ENCODE data around the gene DOCK2.
"Not testable (repeated sequence)": the region's sequence is repeated elsewhere in the genome, so short reads cannot be mapped to it uniquely, and the experiment has no call there.

Gene DOCK2

GRCh38 chr5:169762338-169763095 lies 125.4 kb downstream of the DOCK2 start:
- peak; percentile 26 for DNase-seq

GRCh38 chr5:169763376-169764017 lies 126.4 kb downstream of the DOCK2 start:
- peak; percentile 74 for DNase-seq

- peak; percentile 48 for DNase-seq
Measured at GRCh38 chr5:169764018-169764378, 126.9 kb downstream of the DOCK2 start.

GRCh38 chr5:169765176-169765996 lies 128.3 kb downstream of the DOCK2 start:
- DNase-seq = peak; percentile 40

GRCh38 chr5:169766943-169767342 lies 129.9 kb downstream of the DOCK2 start:
- DNase-seq = not testable (repeated sequence)

- no peak for DNase-seq
Measured at GRCh38 chr5:169767938-169768337, 130.9 kb downstream of the DOCK2 start.

- DNase-seq = no peak
Measured at GRCh38 chr5:169768416-169768815, 131.3 kb downstream of the DOCK2 start.

GRCh38 chr5:169770109-169770508 lies 133.0 kb downstream of the DOCK2 start:
- no peak for DNase-seq

GRCh38 chr5:169772256-169772655 lies 135.2 kb downstream of the DOCK2 start:
- no peak for DNase-seq

- DNase-seq = no peak
Measured at GRCh38 chr5:169772688-169773087, 135.6 kb downstream of the DOCK2 start.

- peak; percentile 64 for DNase-seq
Measured at GRCh38 chr5:169777159-169777558, 140.1 kb downstream of the DOCK2 start.

GRCh38 chr5:169778622-169779596 lies 141.8 kb downstream of the DOCK2 start:
- no peak for DNase-seq

GRCh38 chr5:169781420-169782345 lies 144.6 kb downstream of the DOCK2 start:
- no peak for DNase-seq

- DNase-seq = no peak
Measured at GRCh38 chr5:169785771-169786618, 148.9 kb downstream of the DOCK2 start.

GRCh38 chr5:169788168-169788567 lies 151.1 kb downstream of the DOCK2 start:
- DNase-seq = no peak

- DNase-seq = no peak
Measured at GRCh38 chr5:169789417-169789940, 152.4 kb downstream of the DOCK2 start.

- no peak for DNase-seq
Measured at GRCh38 chr5:169791251-169791650, 154.2 kb downstream of the DOCK2 start.

- DNase-seq = no peak
Measured at GRCh38 chr5:169795338-169795737, 158.3 kb downstream of the DOCK2 start.

GRCh38 chr5:169796731-169797130 lies 159.7 kb downstream of the DOCK2 start:
- no peak for DNase-seq

- DNase-seq = no peak
Measured at GRCh38 chr5:169797577-169797976, 160.5 kb downstream of the DOCK2 start.

Measured in eye (tissue), 1 donor.